Uterus (tissue), 2 donors: Measurements from ENCODE around the gene ZCCHC7.

Experiments used
- POLR2A ChIP-seq, 2 donors: fragments of 450-650 bp; IDR thresholded peaks; one replicate each; pipeline ENCODE4 v1.6.1; 2016; ENCODE audit warnings: antibody characterized with exemption in 2 of 2, mild to moderate bottlenecking in 1 of 2, moderate library complexity in 1 of 2
- TF ChIP-seq, protein P1 (sequence below), 4 experiments: fragments of 200-600 bp in 2 of 4; fragments of 450-650 bp in 2 of 4; sonication (generic) in 2 of 4; IDR thresholded peaks; one replicate each; pipeline ENCODE4 v1.5.1; 2016 to 2019; ENCODE audit warnings: antibody characterized with exemption in 4 of 4, mild to moderate bottlenecking in 2 of 4, moderate library complexity in 1 of 4

DNA sequence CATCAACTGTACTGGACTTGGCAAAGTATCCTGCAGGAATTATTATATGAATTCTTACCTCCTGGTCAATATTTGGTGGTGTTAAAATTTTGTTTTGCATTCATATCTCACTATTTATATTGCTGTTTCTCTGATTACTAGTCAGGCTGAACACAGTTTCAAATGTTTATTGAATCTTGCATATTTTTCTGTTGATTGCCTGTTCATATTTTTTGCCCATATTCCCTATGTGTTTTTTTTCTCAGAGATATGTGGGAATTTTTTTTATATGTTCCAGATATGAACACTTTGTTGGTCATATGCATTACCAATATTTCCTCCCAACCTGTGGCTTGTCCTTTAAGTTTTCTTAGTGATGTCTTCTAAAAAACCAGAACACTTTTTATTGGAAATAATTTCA lies 153.2 kb downstream of the ZCCHC7 start:
- TF ChIP-seq, protein P1, sequence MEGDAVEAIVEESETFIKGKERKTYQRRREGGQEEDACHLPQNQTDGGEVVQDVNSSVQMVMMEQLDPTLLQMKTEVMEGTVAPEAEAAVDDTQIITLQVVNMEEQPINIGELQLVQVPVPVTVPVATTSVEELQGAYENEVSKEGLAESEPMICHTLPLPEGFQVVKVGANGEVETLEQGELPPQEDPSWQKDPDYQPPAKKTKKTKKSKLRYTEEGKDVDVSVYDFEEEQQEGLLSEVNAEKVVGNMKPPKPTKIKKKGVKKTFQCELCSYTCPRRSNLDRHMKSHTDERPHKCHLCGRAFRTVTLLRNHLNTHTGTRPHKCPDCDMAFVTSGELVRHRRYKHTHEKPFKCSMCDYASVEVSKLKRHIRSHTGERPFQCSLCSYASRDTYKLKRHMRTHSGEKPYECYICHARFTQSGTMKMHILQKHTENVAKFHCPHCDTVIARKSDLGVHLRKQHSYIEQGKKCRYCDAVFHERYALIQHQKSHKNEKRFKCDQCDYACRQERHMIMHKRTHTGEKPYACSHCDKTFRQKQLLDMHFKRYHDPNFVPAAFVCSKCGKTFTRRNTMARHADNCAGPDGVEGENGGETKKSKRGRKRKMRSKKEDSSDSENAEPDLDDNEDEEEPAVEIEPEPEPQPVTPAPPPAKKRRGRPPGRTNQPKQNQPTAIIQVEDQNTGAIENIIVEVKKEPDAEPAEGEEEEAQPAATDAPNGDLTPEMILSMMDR (IDR thresholded peaks at IDR 0.05), result no peak
- TF ChIP-seq POLR2A (IDR thresholded peaks at IDR 0.05), result no peak
